ENCODE data around the gene ATF5. TPM values are rescaled to one million over a fixed set of nuclear protein-coding genes. Genes with fewer than 3 reads are reported as not detected.

The ATF5 gene
- total RNA-seq, 1 donor from 2014 or later, result 14.1 TPM

DNA sequence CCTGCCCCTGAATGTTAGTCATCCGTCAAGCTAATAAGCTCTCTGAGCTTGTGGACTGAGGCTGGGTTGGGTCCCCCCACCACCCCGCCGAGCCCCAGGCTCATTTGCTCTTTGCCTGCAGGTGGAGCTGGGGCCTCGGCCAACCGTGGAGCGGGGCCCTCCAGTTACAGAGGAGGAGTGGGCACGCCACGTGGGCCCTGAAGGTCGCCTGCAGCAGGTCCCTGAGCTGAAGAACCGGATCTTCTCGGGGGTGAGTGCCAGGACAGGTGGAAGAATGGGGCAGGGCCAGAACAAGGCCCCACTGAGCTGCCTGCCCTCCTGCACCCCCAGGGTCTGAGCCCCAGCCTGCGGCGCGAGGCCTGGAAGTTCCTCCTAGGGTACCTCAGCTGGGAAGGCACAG lies 46.4 kb upstream of the ATF5 start:
- H3K4me1 ChIP-seq, result peaks cover 14% of the 10 kb centered on the region
- no peak overlapping the region for H3K27ac ChIP-seq
- DNase-seq (no peak), ATAC-seq (no peak)
- H3K36me3 ChIP-seq, result peaks cover 72% of the 10 kb centered on the region
- TF ChIP-seq, protein P1, sequence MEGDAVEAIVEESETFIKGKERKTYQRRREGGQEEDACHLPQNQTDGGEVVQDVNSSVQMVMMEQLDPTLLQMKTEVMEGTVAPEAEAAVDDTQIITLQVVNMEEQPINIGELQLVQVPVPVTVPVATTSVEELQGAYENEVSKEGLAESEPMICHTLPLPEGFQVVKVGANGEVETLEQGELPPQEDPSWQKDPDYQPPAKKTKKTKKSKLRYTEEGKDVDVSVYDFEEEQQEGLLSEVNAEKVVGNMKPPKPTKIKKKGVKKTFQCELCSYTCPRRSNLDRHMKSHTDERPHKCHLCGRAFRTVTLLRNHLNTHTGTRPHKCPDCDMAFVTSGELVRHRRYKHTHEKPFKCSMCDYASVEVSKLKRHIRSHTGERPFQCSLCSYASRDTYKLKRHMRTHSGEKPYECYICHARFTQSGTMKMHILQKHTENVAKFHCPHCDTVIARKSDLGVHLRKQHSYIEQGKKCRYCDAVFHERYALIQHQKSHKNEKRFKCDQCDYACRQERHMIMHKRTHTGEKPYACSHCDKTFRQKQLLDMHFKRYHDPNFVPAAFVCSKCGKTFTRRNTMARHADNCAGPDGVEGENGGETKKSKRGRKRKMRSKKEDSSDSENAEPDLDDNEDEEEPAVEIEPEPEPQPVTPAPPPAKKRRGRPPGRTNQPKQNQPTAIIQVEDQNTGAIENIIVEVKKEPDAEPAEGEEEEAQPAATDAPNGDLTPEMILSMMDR (IDR thresholded peaks at IDR 0.05), result no peak
- no peaks in the 10 kb centered on the region for H3K9me3 ChIP-seq
- intact Hi-C loops (cut with DNase I), result no loop called here
- H3K4me3 ChIP-seq, result no peak overlapping the region
- H3K27me3 ChIP-seq, result no peaks in the 10 kb centered on the region

DNA sequence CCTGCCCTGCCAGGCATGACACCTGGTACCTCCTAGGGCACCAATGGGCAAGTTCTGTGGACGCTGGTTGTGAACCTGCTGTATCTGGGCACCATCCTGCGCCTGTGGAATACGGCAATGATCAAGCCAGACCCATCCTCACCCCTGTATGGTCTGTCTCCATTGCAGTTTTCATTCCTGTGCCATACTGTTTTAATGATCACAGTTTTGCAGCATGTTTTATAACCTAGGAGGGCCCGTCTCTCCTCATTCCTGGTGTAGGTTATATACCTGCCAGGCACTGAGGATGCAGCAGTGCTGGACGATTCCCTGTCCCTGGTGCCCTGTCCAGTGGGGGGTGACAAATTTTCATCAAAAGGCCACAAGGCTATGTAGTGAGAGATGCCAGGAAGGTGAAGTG lies 45.9 kb upstream of the ATF5 start:
- Histone ChIP-seq H3K36me3 (peaks cover 72% of the 10 kb centered on the region), H3K9me3 (no peaks in the 10 kb centered on the region), H3K27me3 (no peaks in the 10 kb centered on the region), H3K4me1 (peaks cover 14% of the 10 kb centered on the region), H3K4me3 (no peak overlapping the region), H3K27ac (no peak overlapping the region)
- no peak for ATAC-seq
- DNase-seq, result no peak
- intact Hi-C loops (cut with DNase I), result no loop called here
- TF ChIP-seq, protein P1 (IDR thresholded peaks at IDR 0.05), result no peak

DNA sequence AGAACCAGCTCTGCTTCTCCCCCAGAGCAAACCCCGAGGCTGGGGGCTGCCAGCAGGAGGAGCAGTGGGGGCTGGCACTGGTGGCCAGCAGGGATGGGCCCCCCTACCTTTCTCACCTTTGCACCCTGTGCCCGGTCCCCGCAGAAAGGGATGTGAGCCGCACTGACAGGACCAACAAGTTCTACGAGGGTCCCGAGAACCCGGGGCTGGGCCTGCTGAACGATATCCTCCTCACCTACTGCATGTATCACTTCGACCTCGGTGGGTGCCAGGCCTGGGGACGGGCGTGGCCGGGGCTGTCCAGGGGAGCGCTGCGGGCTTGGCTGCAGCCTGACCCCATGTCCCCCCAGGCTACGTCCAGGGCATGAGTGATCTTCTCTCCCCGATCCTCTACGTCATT lies 44.9 kb upstream of the ATF5 start:
- Histone ChIP-seq H3K9me3 (no peaks in the 10 kb centered on the region), H3K4me3 (no peak overlapping the region), H3K4me1 (peaks cover 4% of the 10 kb centered on the region), H3K27me3 (no peaks in the 10 kb centered on the region), H3K36me3 (peaks cover 67% of the 10 kb centered on the region), H3K27ac (no peak overlapping the region)
- intact Hi-C loops (cut with DNase I), result no loop called here
- DNase-seq (no peak), ATAC-seq (no peak)
- TF ChIP-seq, protein P1 (IDR thresholded peaks at IDR 0.05), result no peak

DNA sequence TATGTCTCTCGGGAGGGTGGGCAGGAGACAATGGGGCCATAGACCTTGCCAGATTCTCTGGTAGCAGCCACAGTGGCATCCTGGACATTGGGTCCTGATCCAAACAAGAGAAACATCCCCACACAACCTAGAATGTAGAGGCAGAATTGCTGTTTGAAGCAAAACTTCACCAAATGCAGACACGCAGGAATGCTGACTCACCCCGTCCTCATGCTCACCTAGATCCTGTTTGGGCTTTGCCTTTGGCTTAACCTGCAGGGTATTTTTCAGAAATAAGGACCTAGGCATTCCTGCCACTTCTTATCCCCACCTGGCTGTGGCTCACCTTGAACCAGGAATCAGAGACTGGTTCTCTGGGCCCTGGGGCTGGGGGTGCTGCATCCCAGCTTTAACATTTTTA lies 44.2 kb upstream of the ATF5 start:
- ATAC-seq, result no peak
- Histone ChIP-seq H3K27ac (no peak overlapping the region), H3K9me3 (no peaks in the 10 kb centered on the region), H3K36me3 (peaks cover 61% of the 10 kb centered on the region), H3K4me3 (no peak overlapping the region), H3K4me1 (no peaks in the 10 kb centered on the region), H3K27me3 (no peaks in the 10 kb centered on the region)
- TF ChIP-seq, protein P1 (IDR thresholded peaks at IDR 0.05), result no peak
- no peak for DNase-seq
- intact Hi-C loops (cut with DNase I), result no loop called here

DNA sequence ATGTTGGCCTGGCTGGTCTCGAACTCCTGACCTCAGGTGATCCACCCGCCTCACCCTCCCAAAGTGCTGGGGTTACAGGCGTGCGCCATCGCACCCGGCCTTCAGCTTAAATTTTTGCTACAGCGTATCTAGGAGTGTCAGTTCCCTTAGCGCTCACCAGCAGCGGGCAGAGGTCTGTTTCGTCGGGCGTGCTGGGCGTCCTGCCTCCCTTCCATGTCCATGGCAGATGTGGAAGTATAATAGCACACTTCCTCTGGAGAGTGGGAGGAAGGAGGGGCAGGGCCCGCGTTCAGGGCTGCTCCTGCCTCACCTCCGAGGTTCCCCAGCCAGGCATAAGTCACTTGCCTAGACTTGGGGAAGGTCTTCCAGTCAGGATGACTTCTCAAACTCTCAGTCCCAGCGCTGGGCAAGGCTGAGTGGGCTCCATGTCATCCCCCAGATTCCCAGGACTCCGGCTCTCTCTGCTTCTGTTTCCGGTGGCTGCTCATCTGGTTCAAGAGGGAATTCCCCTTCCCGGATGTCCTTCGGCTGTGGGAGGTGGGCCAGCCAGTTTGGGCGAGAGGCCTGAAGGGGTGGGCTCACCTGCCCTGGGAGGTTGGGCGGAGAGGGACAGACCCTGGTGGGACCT lies 41.9 kb upstream of the ATF5 start:
- peaks cover 37% of the 10 kb centered on the region for H3K36me3 ChIP-seq
- intact Hi-C loops (cut with DNase I), result no loop called here
- H3K27ac ChIP-seq, result no peak overlapping the region
- DNase-seq (no peak), ATAC-seq (no peak)
- no peak overlapping the region for H3K4me3 ChIP-seq
- no peaks in the 10 kb centered on the region for H3K9me3 ChIP-seq
- TF ChIP-seq, protein P1 (IDR thresholded peaks at IDR 0.05), result no peak
- peaks cover 7% of the 10 kb centered on the region for H3K4me1 ChIP-seq
- H3K27me3 ChIP-seq, result no peaks in the 10 kb centered on the region
